SKM-1 (cell line): ENCODE measurements around the gene RFX1.
"Not testable (repeated sequence)": the region's sequence is repeated elsewhere in the genome, so short reads cannot be mapped to it uniquely, and the experiment has no call there.

Source experiments
- DNase-seq: peaks from one replicate; lab custom pipeline; 2025; ENCODE audit not compliant: unreplicated experiment; lab: John Stamatoyannopoulos, UW

The RFX1 gene

GRCh38 chr19:13979686-13980085 is 26.4 kb downstream of the RFX1 start:
- no peak for DNase-seq

DNA sequence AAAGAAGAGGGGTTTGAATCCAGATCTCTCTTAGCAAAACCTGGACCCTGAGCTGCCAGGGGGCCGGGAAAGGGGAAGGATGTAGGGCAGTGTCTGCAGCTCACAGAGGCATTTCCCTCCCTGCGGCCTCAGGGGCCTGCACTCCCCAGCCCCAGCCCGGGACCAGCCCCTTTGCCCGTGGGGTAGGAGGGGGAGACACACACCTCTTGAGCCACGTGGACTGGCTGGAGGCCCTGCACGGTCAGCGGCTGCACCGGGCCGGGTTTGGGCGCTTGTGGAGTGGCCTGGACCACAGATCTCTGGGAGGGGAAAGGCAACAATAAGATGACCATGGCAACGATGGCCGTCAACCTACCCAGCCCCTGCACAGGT is 26.9 kb downstream of the RFX1 start:
- no peak for DNase-seq

GRCh38 chr19:13978351-13979243 is 27.5 kb downstream of the RFX1 start:
- no peak for DNase-seq

DNA sequence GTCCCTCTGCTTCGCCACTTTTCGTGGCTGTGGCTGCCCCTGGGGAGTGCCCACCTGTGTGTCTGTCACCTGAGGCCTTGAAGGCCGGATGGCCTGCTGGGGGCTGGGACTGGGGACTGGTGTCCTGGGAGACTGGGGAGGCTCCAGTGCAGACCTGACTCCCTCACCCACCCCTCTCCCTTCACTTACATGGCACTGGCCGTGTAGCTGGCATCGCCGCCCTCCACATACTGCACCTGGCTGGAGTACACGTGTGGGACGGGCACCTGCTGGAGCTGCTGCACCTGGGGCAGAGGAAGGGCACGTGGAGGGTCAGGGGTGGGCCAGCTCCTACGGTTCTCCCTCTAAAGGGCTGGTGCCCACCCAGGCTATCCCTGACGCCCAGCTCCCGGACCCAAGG is 28.3 kb downstream of the RFX1 start:
- DNase-seq: no peak

DNA sequence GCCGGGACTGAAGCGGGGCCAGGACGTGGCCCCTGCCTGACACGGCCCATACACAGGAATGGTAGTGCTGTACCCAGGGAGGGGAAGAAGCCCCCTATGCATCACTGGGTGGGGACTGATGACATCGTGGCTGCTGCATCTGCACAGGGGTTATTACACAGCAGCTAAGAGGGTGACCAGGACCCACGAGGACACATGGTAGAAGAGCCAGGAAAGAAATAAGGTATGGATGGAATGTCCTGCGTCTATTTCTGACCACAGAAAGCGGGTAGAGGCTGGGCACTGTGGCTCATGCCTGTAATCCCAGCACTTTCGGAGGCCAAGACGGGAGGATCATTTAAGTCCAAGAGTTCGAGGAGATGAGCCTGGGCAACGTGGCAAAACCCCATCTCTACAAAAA is 29.7 kb downstream of the RFX1 start:
- DNase-seq: no peak

- DNase-seq: no peak
These were observed 30.2 kb downstream of the RFX1 start for GRCh38 chr19:13975870-13976269.

DNA sequence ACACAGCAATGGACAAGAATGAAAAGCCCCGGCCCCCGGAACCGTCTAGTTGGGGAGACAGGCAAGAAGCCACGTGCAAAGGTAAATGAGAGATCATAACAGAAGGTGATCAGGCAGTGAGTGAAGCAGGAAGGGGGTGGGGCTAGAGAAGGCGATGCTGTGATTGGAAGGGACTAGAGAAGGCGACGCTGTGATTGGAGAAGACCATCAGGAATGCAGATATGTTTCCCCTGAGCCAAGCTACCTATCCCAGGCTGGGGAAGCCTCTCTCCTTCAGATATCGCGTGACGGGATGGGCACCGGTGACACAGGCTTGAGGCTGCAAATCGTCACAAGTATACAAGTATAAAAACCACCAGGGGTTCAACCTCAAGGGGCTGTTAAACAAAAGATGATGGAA is 32.0 kb downstream of the RFX1 start:
- no peak for DNase-seq

DNA sequence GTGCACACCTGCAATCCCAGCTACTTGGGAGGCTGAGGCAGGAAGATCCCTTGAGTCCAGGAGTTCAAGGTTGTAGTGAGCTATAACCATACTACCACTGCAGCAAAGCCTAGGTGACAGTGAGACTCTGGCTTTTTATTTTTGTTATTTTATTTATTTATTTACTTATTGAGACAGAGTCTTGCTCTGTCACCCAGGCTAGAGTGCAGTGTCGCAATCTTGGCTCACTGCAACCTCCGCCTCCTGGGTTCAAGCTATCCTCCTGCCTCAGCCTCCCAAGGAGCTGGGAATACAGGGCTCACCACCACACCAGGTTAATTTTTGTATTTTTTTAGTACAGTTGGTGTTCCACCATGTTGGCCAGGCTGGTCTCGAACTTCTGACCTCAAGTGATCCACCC is 32.6 kb downstream of the RFX1 start:
- not testable (repeated sequence) for DNase-seq

DNA sequence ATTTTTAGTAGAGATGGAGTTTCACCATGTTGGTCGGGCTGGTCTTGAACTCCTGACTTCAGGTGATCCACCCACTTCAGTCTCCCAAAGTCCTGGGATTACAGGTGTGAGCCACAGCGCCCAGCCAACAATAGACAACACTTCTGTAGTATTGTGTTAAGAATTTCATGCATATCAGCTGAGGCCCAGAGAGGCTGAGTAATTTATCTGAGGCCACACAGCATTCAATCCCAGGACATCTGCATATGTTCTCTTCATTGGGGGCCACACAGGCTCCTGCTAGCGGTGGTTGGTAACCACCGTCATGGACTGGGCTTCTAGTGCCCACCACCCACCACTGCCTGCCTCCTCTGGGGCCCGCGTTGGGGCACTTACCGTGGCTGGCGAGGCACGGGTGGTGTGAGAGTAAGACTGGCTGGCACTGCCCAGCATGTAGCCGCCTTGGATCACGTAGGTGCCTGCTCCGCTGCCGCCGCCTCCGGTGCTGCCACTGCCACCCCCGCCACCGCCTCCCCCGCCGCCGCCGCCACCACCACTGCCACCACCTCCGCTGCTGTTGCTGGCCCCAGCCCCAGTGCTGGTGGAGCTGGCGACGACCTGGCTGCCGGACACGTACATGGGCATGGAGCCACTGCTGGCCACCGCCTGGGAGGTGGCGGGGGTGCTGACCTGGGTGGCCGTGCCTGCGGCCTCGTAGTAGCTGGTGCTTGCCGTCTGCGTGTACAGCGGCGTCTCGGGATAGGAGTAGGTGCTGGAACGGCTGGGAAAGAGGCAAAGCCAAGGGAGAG is 33.6 kb downstream of the RFX1 start:
- DNase-seq: no peak

GRCh38 chr19:13971868-13972267 is 34.3 kb downstream of the RFX1 start:
- not testable (repeated sequence) for DNase-seq

GRCh38 chr19:13969897-13970296 is 36.2 kb downstream of the RFX1 start:
- no peak for DNase-seq

- DNase-seq: no peak
These were observed 37.1 kb downstream of the RFX1 start for GRCh38 chr19:13968999-13969398.

DNA sequence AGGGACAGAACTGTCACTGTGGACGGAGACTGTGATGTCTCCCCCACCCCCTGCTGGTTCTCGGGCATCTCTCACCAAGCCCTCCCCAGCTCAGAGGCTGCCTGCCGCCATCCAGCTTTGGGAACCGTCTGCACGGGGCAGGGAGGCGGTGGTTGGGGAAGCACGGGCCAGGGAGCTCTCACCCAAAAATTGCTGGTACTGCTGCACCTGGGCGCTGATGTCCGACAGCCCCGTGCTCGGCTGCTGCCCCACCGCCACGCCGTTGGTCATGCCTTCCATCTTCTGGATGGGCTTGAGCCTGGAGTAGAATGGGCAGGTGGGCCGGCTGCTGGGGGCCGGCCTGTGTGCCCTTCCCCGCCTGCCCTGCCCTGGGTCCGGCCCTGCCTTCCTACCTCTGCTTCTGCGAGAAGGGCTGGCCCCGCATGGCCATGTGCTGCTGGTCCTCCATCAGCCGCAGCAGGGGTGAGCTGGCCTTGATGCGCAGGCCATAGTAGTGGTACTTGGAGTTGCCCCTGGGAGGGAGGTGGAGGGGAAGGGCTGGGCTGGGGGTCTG is 37.7 kb downstream of the RFX1 start:
- no peak for DNase-seq

DNA sequence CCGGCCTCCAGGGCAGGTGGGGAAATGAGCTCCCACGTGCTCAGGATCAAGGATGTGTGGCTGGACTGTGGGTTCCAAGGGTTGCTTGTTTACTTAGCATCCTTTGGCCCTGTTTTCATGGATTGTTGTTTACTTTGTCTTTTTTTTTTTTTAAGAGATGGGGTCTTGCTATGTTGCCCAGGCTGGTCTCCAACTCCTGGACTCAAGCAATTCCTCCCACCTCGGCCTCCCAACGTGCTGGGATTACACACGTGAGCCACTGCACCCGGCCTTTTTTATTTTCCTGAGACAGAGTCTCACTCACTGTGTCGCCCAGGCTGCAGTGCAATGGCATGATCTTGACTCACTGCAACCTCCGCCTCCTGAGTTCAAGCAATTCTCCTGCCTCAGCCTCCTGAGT is 38.9 kb downstream of the RFX1 start:
- DNase-seq: not testable (repeated sequence)

DNA sequence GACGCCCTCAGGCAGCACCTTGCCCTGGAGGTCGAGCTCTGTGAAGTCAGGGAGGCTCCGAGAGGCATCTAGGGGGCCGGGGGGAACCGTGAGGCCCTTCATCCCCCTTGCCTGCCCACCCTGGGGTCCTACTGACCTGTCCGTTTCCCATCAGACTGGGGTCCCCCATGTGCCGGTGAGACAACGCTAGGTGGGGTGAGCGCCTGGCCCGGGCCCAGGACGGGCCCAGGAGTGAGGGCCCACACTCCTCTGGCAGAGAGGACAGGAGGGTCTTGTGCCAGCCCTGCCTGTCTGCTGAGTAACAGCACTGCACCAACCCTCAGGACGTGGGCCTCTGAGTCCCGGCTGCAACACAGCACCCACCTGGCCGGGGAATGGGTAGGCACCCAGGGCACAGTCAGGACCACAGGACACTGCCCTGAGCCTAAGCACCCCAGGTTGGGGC is 39.4 kb downstream of the RFX1 start:
- no peak for DNase-seq

DNA sequence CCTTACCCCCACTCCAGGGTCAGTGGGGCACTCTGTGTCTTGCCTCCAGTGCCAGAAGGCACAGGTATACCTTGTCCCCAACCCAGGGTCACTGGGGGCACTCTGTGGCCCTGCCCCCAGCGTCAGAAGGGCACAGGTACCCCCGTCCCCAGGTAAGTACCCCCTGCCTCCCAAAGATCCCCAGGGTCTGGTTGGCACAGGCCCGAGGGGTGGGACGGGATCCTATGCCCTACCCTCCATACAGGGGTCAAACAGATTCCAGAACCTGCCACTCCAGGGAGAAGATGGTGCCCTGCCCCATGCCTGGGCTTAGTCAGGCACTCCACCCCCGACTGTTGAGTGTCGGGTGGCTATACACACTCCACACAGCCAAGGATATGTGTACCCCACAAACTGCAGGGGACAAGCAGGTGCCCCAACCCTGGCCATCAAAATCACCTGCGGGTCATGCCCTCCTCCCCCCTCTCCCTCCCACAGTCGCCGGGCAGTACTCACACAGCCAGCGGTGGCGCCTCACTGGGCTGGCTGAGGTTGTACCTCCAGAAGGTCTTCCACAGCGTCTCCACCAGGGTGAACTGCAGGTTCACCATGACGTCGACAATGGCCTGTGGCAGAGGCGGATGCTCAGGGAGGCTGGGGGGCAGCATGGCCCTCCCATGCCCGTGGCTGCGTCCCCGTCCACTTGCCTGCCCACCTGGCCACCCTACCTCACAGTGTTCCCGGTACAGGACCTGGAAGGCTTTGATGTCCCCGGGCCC is 40.0 kb downstream of the RFX1 start:
- DNase-seq: no peak

DNA sequence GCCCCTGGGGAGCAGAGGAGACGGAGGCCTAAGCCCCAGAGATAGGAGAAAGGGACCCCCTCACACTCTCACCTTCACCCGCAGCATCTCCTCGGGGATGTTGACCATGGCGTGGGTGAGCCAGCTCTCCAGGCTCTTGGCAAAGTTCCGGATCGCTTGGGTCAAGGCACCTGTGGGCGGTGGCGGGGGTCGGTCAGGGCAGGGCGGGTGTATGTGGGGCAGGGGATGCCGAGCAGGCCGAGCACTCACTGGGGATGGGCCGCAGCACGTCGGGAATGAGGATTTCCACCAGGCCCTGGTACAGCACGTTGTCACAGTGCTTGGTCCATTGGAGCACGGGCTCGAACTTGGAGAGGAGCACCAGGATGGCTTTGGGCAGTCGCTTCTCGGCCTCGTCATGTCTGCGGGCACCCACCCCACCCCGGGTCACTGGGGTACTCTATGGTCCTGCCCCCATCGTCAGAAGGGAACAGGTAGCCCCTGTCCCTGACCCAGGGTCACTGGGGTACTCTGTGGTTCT is 40.7 kb downstream of the RFX1 start:
- DNase-seq: no peak

DNA sequence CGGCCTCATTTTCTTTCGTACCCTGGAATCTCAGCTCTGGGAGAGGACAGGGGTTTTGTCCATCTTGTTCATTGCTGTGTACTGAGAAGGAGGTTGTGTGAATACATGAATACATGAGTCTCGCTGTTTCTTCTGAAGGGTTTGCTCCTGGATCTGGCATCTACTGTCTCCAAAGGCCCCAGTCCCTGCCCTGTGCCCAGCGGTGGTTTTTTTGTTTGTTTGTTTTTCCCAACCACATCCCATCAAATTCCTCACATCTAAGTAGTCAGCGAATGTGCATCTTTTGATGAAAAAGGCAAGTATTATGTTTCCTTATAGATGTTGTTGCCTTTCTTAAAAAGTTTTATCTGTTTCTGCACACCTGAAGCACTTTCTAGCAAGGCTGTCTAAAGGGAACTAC is 41.3 kb downstream of the RFX1 start:
- no peak for DNase-seq

DNA sequence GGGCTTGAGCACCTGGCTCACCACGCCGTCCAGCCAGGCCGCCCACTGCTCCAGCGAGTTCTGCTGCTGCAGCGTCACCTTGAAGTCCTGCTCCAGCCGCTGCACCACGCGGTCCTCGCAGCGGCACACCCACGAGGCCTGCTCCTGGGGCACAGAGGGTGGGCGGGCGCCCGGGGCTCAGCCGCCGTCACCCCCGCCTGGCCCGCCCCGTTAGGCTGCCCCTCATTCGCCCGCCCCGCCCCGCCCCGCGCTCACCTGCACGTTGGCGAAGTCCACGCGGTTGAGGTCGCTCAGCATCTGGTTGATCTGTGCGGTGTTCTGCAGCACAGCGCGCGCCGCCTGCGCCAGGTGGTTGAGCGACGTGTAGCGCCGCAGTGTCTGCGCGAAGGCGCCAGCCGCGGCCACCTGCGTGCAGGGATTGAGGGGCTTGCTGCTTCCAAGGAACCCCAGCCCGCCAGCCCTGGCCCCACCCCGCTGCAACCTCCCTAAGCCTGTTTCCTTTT is 42.5 kb downstream of the RFX1 start:
- DNase-seq: no peak

DNA sequence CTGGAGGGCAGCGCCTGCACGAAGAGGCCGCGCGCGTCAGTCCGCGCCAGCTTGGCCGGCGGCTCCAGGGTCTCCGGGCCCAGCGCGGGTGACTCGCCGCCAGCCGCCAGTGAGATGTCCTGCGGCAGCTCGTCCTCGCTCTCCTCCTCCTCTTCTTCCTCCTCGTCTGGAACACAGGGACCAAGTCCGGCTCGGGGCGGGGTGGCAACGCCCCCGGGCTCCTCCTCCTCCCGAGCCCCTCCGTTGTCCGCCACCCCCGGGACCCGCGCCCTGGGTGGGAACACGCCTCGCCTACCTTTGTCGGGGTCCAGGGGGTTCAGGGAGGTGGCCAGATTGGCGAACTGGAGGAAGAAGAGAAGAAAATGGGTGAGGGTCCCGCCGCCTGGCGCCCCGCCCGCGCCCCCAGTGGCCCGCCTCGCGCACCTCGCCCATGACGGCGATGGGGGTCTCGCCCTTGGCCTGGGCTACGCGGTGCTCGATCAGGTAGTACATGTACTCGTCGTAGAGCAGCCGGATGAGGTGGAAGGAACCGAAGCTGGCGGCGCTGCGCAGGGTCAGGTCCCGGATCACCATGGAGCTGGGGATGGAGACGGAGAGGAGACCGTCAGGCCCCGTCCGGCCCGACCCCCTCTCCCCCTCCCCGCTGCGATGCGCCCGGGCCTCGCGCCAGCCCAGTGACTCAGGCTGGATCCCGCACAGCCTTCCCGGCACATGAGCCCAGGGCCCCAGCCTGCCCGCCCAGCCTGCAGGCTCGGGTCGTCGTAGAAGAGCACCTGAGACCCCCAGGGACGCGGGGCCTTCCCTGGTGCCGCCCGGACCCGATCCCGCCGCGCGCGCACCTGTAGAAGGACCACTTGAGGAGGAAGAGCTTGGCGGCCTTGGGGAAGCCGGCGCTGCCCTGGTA is 43.2 kb downstream of the RFX1 start:
- no peak for DNase-seq
